Activated T-cell treated with anti-CD3 and anti-CD28 coated beads for 48 hours (primary cell): ENCODE data around the gene IMMT.

Experiments
- DNase-seq: peaks from one replicate; pipeline ENCODE4 v3.0.0-alpha.2; 2020; ENCODE audit warnings: low read depth

Gene IMMT

GRCh38 chr2:86140969-86141392 lies 54.3 kb downstream of the IMMT start:
- DNase-seq = no peak

DNA sequence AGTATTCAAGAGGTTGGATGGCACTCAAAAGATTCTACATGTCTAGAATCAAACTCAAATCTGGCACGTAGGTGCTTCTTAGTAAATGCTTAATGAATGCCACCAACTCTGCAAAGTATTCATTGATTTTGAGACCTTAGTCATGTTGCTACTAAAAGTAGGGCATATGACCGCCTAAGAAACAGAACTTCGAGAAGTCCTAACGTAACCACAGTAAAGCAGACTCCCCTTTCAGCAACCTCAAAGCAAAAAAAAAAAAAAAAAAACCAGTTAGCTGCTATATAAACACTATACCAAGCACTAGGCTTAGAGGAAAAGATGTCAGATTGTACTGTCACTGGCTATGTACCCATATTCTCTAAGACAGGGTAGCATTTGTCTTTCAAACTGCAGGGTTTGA lies 55.3 kb downstream of the IMMT start:
- no peak for DNase-seq

GRCh38 chr2:86138736-86139625 lies 56.3 kb downstream of the IMMT start:
- DNase-seq = no peak

DNA sequence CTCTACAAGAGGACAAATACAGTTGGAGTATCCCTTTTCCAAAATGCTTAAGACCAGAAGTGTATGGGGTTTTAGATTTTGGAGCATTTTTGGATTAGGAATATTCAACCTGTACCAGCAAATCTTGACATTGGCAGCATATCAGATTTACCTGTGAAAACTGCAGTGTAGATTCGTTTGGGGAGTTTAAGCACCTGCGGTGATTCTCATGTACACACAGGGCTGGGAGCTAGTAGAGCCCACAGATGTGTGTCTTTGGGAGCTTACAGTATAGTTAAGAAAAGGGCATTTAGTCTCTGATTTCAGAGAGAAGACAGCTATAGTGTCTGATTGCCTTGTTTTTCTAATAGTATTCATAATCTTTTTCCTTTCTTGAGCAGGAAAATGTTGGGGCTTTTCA lies 59.1 kb downstream of the IMMT start:
- no peak for DNase-seq

DNA sequence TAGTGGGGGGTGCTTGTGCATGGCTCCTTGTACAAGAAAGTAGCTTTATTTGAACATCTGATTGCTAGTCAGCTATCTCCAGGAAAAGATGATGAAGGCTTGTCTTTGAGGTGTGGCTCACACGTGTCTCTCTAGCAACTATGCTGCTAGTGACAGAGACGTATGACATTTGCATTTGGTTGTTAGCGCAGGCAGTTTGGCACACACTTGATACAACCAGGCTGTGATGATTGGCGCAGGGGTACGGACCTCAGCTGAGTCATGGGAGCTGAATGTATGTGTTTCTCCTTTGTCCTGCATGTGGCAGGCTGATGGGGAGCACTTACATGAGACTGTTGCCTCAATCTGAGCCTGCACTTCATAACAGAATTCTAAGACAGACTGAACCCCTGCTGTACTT lies 59.6 kb downstream of the IMMT start:
- no peak for DNase-seq

- DNase-seq = no peak
Observed at GRCh38 chr2:86134709-86135108, 60.6 kb downstream of the IMMT start.

DNA sequence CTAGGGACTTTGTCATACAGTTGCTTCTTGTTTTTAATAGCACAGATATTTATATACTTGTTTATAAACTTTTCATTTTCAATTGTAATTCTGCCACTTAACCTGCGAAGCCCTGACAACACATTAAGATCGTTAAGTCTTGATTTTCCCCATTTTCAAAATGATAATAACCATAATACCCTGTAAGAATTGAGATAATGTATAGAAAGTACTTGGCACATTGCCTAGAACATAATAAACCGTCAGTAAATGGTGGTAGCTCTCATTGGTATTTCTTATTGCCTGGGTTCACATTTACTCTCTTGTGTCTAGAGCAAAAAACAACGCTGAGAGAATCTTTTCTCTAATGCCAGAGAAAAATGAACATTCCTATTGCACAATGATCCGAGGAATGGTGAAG lies 70.6 kb downstream of the IMMT start:
- DNase-seq = no peak

DNA sequence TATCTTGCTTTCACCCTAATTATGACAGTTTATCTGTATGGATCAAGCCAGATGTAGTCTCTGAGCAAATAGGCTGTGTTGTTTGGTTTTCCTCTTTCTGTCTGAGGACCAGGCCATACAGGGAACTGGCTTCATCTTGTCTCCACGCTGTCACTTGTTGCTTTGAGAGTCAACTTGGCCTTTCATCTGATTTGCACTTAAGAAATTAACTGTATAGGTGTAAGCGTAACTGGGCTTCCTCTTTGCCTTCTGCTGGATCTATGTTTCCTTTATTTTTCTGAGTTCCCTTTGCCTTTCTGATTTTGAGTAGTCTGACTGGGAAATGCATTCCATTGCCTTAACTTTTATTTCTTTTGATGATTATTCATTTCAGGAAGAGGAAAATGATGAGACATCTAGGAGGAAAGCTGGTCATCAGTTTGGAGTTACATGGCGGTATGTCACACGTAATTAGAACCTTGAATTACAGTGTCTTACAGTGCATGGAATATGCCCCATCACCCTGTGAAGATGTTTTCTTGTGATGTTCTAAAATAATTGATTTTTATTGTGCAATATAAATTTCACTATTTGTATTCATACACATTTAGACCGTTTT lies 71.8 kb downstream of the IMMT start:
- DNase-seq = no peak

DNA sequence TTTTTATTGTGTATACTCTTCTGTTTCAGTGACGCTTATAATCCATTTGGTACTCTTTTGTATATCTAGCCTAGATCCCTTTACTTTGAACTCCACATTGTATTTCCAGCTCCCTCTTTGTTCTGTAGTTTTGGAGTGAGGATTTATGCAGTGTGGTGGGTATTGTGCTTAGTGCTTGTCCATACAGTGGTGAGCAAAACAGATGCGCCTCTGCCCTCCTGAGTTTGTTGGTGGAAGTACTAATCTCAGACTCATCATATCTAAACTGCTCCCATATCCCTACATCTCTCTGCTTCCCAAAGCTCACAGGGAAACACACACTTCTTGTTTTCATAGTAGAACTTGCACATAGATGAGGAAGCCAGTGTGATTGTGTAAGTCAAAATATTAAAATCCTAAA lies 77.1 kb downstream of the IMMT start:
- no peak for DNase-seq

DNA sequence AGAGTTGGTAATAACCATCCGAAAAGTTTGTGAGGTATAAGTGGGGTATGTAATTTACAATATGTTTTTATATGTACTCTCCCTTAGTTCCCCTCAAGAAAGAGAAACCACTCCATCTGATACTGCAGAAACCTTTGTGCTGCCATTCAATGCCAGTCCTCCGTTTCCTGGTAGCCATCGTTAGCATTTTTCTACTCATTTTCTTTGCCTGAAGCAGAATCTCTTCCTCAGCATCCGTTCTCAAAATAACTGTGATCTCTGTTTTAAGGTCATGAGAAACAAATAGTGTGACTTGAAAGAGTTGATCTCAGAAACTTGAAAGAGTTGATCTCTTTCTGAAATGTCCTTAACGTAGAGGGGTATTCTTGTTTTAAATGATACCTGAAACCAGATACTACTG lies 88.2 kb downstream of the IMMT start:
- no peak for DNase-seq

GRCh38 chr2:86105969-86106945 lies 89.0 kb downstream of the IMMT start, which contains the start of gene PTCD3:
Gene PTCD3, plus strand, starts transcription at chr2:86106235. Its CDS starts 13 bp downstream, at chr2:86106248.
- DNase-seq = peak; percentile 89

- peak; percentile 75 for DNase-seq
Observed at GRCh38 chr2:86105252-86105968, 89.9 kb downstream of the IMMT start, which contains the start of gene POLR1A. Gene POLR1A, minus strand, starts transcription at chr2:86105886. Its CDS starts 110 bp downstream, at chr2:86105776.

GRCh38 chr2:86102157-86102556 lies 93.1 kb downstream of the IMMT start:
- DNase-seq = no peak

DNA sequence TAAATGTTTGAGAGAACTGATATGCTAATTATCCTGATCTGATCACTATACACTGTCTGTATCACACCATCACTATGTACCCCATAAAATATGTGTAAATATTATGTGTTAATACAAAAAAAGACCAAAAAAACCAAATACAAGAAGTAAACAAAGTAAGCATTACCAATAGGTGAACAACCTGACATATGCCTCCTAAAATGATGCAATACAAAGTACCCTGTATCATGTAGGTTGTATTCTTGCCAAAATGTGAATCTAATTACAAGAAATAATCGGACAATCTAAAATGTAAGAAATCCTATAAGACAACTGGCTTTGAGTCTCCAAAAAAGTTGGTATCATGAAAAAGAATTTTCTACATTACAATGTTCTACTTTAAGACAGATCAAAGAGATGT lies 97.3 kb downstream of the IMMT start:
- DNase-seq = no peak

- DNase-seq = no peak
Observed at GRCh38 chr2:86097114-86097896, 98.0 kb downstream of the IMMT start.

DNA sequence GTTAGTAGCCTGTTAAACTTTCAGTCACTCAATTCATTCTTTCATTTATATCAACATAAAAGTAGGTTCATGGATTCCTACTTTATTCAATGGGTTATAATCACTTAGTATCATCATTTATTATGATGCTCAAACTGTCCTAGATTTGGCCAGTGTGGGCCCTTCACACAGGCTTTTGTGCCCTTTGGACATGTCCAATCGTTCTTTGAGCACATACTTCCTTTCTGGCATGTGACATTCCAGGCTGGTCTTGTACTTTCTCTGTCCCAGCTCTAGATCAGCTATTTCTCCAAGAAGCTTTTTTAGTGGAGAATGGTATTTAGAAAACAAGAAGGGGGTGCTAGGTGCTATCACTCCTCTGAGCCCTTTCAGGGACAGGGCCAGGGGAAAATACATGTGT lies 101.0 kb downstream of the IMMT start:
- DNase-seq = no peak
